ENCODE measurements around the gene XYLT1. TPM values are rescaled to one million over a fixed set of nuclear protein-coding genes. Genes with fewer than 3 reads are reported as not detected.

The XYLT1 gene
- total and polyA plus RNA-seq, 2 of the 4 experiments (the other 2 are of a cell fraction) = 9.0 to 12.7 TPM

- no peaks in the 10 kb centered on the region for H3K4me1 ChIP-seq (ENCODE audit: control insufficient read depth, insufficient read depth, low read length)
- no peak overlapping the region for H2BK5ac ChIP-seq (ENCODE audit: low read depth, low read length, poor library complexity, severe bottlenecking)
- no peak overlapping the region for H3K23ac ChIP-seq (ENCODE audit: low read depth, low read length)
- no peaks in the 10 kb centered on the region for H4K20me1 ChIP-seq (ENCODE audit: insufficient read depth, low read length)
- no peak overlapping the region for H2BK120ac ChIP-seq (ENCODE audit: low read depth, low read length)
- no peak overlapping the region for H3K9ac ChIP-seq (ENCODE audit: low read depth, low read length)
- no peak overlapping the region for H2BK20ac ChIP-seq (ENCODE audit: low read depth, low read length)
- H4K5ac ChIP-seq (ENCODE audit: low read depth, low read length) = no peak overlapping the region
- dilution Hi-C loops (cut with HindIII; ENCODE audit: low sequenced_read_pairs, unreplicated experiment) = no loop called here
- no peaks in the 10 kb centered on the region for H3K27me3 ChIP-seq (ENCODE audit: control insufficient read depth, insufficient read depth, low read length)
- WGBS, 2 experiments (ENCODE audit: extremely low coverage in 2 of 2, insufficient read length in 1 of 2) = 78% methylated on average over 3 of the region's 6 CpGs; no CpG with 5 or more reads in 1 of the 2 experiments
- H2AK9ac ChIP-seq (replicated peaks; ENCODE audit: low read depth, low read length, poor library complexity) = no peak overlapping the region
- no peak overlapping the region for H4K8ac ChIP-seq (ENCODE audit: low read depth in 2 of 2, low read length in 2 of 2)
- H3K4me2 ChIP-seq (ENCODE audit: low read depth, low read length) = no peak overlapping the region
- no peak overlapping the region for H4K91ac ChIP-seq (ENCODE audit: insufficient read depth, low read depth, low read length)
- intact Hi-C loops (cut with micrococcal nuclease) = no loop called here
- H3K4me3 ChIP-seq (ENCODE audit: insufficient read depth, low read depth, low read length) = no peak overlapping the region
- H3K4ac ChIP-seq (ENCODE audit: low read depth, low read length) = no peak overlapping the region
- in situ Hi-C loops (cut with MboI; ENCODE audit: low sequenced_read_pairs) = no loop called here
- no peak overlapping the region for H3K56ac ChIP-seq (ENCODE audit: extremely low read depth, insufficient read depth, low read length)
- ATAC-seq (ENCODE audit: low read depth) (no peak), DNase-seq (no peak)
- no peaks in the 10 kb centered on the region; the same call in 1 of the 2 replicates for H3K9me3 ChIP-seq (ENCODE audit: control insufficient read depth, insufficient read depth, low read length)
- ChIA-PET POLR2A (ENCODE audit: unreplicated experiment) (no interaction called here), CTCF (no interaction called here)
- H2AK5ac ChIP-seq (ENCODE audit: low read depth, low read length) = no peak overlapping the region
- H2BK15ac ChIP-seq (ENCODE audit: low read depth, low read length) = no peak overlapping the region
- no peaks in the 10 kb centered on the region for H3K9me1 ChIP-seq (ENCODE audit: insufficient read depth, low read length)
- H3K36me3 ChIP-seq (ENCODE audit: control insufficient read depth, insufficient read depth, low read length) = no peaks in the 10 kb centered on the region; the same call in 1 of the 2 replicates
- no peak overlapping the region for H3K14ac ChIP-seq (replicated peaks; ENCODE audit: low read depth, low read length)
- no TSS peak for BruUV-seq (replicated peaks)
- H3K27ac ChIP-seq (ENCODE audit: insufficient read depth, low read length) = no peak overlapping the region
- no peak overlapping the region for H3K18ac ChIP-seq (ENCODE audit: low read depth, low read length)
- peaks cover 11 to 20% of the 10 kb centered on the region in 2 experiments for H3K79me1 ChIP-seq (ENCODE audit: low read depth in 1 of 2, low read length in 2 of 2)
- H2AFZ ChIP-seq (replicated peaks; ENCODE audit: low read length, poor library complexity) = no peak overlapping the region
- TF ChIP-seq MXI1 (IDR thresholded peaks at IDR 0.05; ENCODE audit: borderline replicate concordance, low read depth, low read length) (no peak), SMC3 (IDR thresholded peaks at IDR 0.05; ENCODE audit: low read depth, low read length) (no peak), MAFK (IDR thresholded peaks at IDR 0.05; ENCODE audit: low read depth, low read length) (no peak), CTCF (conservative IDR thresholded peaks at IDR 0.05; ENCODE audit: low read depth, low read length) (no peak), RFX5 (IDR thresholded peaks at IDR 0.05; ENCODE audit: low read depth, low read length) (no peak), RAD21 (IDR thresholded peaks at IDR 0.05; ENCODE audit: low read length) (no peak), ELK1 (IDR thresholded peaks at IDR 0.05; ENCODE audit: borderline replicate concordance, low read depth, low read length) (no peak), MAZ (IDR thresholded peaks at IDR 0.05; ENCODE audit: borderline replicate concordance, low read depth, low read length) (no peak), RCOR1 (IDR thresholded peaks at IDR 0.05; ENCODE audit: insufficient replicate concordance, low read length) (no peak), POLR2A (IDR thresholded peaks at IDR 0.05; ENCODE audit: low read depth, low read length) (no peak), BHLHE40 (IDR thresholded peaks at IDR 0.05; ENCODE audit: low read depth, low read length) (no peak), NFE2L2 (IDR thresholded peaks at IDR 0.05; ENCODE audit: low read depth, low read length) (no peak), USF2 (IDR thresholded peaks at IDR 0.05; ENCODE audit: low read depth, low read length) (no peak), FOS (IDR thresholded peaks at IDR 0.05; ENCODE audit: low read depth, low read length) (no peak), CEBPB (IDR thresholded peaks at IDR 0.05; ENCODE audit: low read depth, low read length) (no peak), CHD1 (IDR thresholded peaks at IDR 0.05; ENCODE audit: low read depth, low read length) (no peak)
Observed at GRCh38 chr16:17423221-17423620, 47.5 kb downstream of the XYLT1 start.
